H7 (cell line): ENCODE results near the gene ARHGAP12. TPM values are rescaled to one million over a fixed set of nuclear protein-coding genes. Genes with fewer than 3 reads are reported as not detected.
"Not testable (repeated sequence)": the region's sequence is repeated elsewhere in the genome, so short reads cannot be mapped to it uniquely, and the experiment has no call there.

Experiments
- DNase-seq: peaks from one replicate; pipeline ENCODE4 v3.0.0; 2012
- H3K27me3 ChIP-seq: 2 replicates; pipeline ENCODE4 v1.6.0; 2011; ENCODE audit warnings: mild to moderate bottlenecking, low read length; ENCODE audit not compliant: control insufficient read depth, insufficient read depth
- H3K36me3 ChIP-seq: replicated peaks from 2 replicates; pipeline ENCODE4 v1.5.1; 2011; ENCODE audit warnings: low read length; ENCODE audit not compliant: control insufficient read depth, insufficient read depth
- H3K4me3 ChIP-seq: 2 replicates; pipeline ENCODE4 v1.5.1; 2011; ENCODE audit warnings: low read depth, mild to moderate bottlenecking, control low read depth, low read length, moderate library complexity; ENCODE audit not compliant: insufficient read depth
- total RNA-seq: library from RNA; depleted of rRNA; stranded (reverse); fragments of >200 nt; shearing (Covaris generic); gene quantifications from 2 replicates; pipeline ENCODE4 v1.2.3, GENCODE V29; 2014

ARHGAP12 gene
- total RNA-seq, 1 experiment from 2014 or later, result 28.5 TPM

DNA sequence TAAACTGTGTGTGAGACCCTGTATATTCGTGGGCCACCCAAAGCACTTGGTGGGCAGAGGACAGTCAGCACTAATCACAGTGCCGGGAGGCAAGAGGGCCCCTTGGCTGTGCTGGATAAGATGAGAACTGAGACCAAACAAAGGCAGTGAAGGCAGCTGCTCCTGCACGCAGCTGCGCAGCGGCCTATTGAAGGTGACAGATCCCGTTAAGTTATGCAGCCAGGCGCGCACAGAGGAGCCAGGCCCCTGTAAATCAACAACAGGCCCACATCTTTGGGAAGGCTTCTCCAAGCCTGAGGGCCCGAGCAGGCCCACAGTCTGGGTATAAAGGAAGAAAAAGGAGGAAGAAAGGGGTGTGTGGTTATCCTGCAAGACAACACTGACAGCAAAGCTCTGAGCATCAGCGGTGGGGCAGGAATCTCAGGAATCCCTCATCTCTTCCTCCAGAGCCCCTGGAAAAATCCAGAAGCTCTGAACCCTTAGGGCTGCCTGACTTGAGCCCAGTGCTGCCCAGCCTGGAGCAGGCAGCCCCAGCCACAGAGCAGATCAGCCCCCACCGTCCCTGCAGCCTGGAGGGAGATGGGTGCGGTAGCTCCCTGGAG is 154.2 kb downstream of the ARHGAP12 start:
- DNase-seq, result peak; percentile 36
- H3K27me3 ChIP-seq, result no peaks in the 10 kb centered on the region
- no peaks in the 10 kb centered on the region for H3K36me3 ChIP-seq
- no peak overlapping the region for H3K4me3 ChIP-seq

DNA sequence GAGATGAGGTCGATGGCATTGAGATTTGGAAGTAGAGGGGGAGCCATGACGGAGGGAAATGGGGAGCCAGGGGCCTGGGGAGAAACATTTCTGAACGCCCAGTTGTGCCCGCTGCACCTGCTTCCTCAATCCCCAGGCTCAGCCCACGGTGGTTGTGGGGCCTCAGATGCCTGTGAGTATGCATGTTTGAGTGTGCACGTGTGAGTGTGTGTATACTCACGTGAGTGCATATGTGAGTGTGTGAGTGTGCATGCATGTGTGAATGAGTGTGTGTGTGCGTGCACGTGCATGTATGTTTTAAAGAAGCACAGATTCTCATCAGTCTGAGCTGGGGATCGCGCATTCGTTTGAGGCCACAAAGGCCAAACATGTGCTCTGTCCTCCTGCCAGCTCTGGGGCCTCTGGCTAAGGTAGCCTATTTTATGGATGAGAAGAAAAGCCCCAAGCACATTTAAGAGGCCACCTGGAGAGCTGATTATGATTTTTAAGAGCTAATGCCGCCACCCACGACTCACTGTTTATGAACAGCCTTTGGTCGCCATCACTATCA is 154.8 kb downstream of the ARHGAP12 start:
- no peak for DNase-seq
- Histone ChIP-seq H3K27me3 (no peaks in the 10 kb centered on the region), H3K4me3 (no peak overlapping the region), H3K36me3 (no peaks in the 10 kb centered on the region)

DNA sequence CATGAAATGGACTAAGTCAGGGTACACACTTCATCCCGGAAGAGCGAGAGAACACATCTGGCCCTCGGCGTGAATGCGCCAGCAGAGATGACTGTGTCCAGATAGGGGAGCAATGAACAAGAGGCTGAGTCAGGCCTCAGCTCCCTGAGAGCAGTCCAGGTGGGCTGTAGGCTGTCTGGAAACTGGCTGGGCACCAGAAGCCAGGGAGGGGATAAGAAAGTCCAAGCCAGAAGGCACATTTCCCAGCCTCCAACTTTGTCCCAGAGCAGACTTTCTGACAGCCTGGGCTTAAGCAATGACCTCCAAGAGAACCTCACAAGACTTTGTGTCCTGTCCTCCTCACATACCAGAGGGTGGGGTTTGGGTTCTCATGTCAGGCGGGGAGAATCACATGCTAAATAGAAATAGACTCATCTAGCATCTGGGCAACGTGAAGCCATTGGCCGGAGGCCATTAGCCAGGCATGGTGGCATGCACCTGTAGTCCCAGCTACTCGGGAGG is 157.2 kb downstream of the ARHGAP12 start:
- H3K4me3 ChIP-seq, result no peak overlapping the region
- no peaks in the 10 kb centered on the region for H3K36me3 ChIP-seq
- DNase-seq, result no peak
- H3K27me3 ChIP-seq, result no peaks in the 10 kb centered on the region

DNA sequence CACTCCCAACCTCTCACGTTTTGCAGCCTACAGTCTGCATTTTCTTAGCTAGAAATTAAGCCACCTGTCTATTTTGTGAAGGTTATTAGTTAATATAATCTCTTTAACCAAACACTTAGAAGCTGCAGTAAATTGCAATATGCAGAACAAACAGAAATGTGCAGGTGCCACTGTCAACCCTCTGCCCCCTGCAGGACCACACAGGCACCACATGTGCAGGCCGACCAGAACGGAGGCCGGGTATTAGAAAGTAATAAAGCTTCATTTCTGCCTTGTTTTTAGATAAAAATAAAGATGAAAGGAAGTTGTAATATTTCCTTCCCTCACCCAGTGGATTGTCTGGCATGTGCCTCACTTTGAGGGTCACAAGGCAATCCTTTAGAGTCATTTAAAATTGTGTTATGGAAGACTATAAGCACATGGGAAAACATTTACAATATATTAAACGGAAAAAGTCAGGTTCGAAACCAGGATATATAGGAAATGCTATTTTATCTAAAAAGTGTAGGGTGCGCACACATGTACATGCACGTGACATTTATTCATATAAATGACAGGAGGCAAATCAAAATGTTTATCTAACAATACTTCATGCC is 158.2 kb downstream of the ARHGAP12 start:
- peak; percentile 76 for DNase-seq
- no peaks in the 10 kb centered on the region for H3K27me3 ChIP-seq
- H3K36me3 ChIP-seq, result no peaks in the 10 kb centered on the region
- no peak overlapping the region for H3K4me3 ChIP-seq

DNA sequence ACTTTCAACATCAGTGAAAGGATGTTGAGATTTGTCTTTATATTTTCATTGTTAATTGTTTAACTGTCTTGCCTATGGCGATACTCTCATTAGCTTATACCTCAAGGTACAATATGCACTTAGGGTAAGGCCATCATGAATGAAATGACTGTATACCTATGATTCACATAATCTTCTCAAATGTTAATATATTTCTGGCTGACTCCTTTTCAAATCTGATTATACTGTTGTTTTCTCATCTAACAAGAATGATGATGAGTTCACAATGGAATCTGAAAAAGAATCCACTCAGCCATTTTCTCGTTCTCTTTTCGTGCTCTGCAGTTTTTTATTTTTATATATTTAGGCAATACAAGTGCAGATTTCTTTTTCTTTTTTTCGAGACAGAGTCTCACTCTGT is 159.1 kb downstream of the ARHGAP12 start:
- DNase-seq, result no peak
- H3K36me3 ChIP-seq, result no peaks in the 10 kb centered on the region
- no peaks in the 10 kb centered on the region for H3K27me3 ChIP-seq
- no peak overlapping the region for H3K4me3 ChIP-seq

DNA sequence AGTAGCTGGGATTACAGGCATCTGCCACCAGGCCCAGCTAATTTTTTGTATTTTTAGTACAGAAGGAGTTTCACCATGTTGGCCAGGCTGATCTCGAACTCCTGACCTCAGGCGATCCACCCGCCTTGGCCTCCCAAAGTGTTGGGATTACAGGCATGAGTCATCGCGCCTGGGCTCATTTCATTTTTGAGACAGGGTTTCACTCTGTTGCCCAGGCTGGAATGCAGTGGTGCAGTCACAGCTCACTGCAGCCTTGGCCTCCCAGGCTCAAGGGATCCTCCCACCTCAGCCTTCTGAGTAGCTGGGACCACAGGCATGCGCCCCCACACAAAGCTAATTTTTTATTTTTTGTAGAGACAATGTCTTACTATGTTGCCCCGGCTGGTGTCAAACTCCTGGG is 159.7 kb downstream of the ARHGAP12 start:
- not testable (repeated sequence) for H3K27me3 ChIP-seq, DNase-seq

DNA sequence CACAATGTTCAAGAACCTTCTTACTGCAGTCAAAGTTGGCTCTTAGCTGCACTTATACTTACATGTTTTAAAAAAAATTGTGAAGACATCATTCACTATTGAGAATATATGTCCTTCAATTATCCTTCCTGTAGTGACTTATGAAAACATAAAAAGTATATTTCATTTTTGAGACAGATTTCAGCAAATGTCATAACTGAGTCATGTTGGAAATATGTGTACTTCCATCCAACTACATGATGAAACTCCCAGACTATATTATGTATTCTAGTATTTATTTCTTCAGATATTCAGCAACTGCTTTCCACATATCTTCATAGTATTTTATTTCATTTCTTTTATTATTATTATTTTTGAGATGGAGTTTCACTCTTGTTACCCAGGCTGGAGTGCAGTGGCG is 160.2 kb downstream of the ARHGAP12 start:
- Histone ChIP-seq H3K4me3 (no peak overlapping the region), H3K36me3 (no peaks in the 10 kb centered on the region), H3K27me3 (no peaks in the 10 kb centered on the region)
- no peak for DNase-seq

More for the DNA sequence above, 159.7 kb downstream of the ARHGAP12 start:
- not testable (repeated sequence) for H3K36me3 ChIP-seq, H3K4me3 ChIP-seq

DNA sequence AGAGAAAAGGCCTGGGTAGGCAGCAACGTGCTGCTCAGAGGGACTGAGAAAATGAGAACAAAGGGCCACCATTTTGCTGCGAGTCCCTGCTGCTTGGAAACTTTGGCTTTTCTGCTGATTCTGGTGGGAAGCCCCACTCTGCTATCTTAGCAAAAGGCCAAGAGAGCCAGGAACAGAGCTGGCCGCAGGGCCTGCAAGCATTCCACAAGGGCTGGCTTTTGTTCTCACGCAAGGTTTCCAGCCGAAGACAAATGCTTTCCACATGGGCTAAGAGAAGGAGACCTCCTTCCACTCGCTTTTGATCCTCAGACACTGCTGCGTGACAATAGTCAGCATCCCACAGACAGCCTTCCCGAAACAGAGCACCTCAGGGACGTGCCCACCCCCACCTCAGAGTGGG is 163.1 kb downstream of the ARHGAP12 start:
- no peak overlapping the region for H3K4me3 ChIP-seq
- no peak for DNase-seq
- no peaks in the 10 kb centered on the region for H3K27me3 ChIP-seq
- no peaks in the 10 kb centered on the region for H3K36me3 ChIP-seq

DNA sequence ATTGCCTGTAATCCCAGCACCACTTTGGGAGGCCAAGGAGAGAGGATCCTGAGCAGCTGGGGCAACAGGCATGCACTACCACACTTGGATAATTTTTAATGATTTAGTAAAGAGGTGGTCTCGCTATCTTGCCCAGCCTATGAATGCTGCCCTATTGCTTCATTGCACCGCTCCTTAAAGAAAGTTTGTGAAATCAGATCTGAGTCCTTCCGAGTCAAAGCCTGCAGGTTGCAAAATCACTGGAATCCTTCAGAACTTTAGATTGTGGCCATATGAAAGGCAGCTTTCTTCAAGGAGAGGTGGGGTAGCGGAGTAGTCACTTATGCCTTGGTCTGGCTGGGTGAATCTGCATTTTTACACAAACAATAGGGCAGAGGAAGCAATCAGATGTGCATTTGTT is 166.3 kb downstream of the ARHGAP12 start:
- DNase-seq, result no peak
- no peaks in the 10 kb centered on the region for H3K27me3 ChIP-seq
- no peak overlapping the region for H3K4me3 ChIP-seq
- no peaks in the 10 kb centered on the region for H3K36me3 ChIP-seq

DNA sequence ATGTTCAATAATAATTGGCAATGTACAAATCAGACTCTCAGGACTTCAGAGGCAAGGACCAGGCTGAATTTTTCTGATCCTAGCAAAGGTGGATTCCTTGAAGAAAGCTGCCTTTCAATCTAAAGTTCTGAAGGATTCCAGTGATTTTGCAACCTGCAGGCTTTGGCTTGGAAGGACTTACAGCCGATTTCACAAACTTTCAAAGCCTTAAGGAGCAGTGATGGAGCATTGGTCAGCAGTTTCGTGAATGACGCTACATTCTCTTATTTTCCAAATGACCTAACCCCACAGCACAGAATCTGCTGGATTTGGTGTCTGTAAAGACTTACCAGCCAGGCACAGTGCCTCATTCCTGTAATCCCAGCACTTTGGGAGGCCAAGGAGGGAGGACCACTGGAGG is 167.5 kb downstream of the ARHGAP12 start:
- no peaks in the 10 kb centered on the region for H3K36me3 ChIP-seq
- H3K4me3 ChIP-seq, result no peak overlapping the region
- no peak for DNase-seq
- H3K27me3 ChIP-seq, result no peaks in the 10 kb centered on the region

DNA sequence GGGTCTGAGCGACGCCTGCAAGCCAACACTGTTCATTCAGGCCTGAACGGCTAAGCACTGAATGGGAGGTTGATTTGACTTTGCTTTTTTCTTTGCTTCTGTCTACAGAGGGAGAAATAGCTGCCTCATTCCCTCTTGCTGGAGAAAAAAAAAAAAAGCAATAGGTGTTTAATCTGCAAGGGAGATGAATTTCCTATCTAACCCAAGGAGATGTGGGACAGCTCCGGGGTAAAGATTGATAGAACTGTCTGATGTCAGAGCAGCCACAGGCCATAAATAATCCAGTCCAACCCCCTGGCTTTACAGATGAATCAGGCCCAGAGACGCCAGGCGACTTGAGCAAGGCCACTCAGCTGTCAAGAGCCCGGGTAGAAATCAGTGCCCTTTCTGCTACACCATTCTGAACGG is 168.0 kb downstream of the ARHGAP12 start:
- peak overlapping the region; percentile 30 for H3K4me3 ChIP-seq
- no peaks in the 10 kb centered on the region for H3K27me3 ChIP-seq
- H3K36me3 ChIP-seq, result no peaks in the 10 kb centered on the region
- DNase-seq, result no peak

DNA sequence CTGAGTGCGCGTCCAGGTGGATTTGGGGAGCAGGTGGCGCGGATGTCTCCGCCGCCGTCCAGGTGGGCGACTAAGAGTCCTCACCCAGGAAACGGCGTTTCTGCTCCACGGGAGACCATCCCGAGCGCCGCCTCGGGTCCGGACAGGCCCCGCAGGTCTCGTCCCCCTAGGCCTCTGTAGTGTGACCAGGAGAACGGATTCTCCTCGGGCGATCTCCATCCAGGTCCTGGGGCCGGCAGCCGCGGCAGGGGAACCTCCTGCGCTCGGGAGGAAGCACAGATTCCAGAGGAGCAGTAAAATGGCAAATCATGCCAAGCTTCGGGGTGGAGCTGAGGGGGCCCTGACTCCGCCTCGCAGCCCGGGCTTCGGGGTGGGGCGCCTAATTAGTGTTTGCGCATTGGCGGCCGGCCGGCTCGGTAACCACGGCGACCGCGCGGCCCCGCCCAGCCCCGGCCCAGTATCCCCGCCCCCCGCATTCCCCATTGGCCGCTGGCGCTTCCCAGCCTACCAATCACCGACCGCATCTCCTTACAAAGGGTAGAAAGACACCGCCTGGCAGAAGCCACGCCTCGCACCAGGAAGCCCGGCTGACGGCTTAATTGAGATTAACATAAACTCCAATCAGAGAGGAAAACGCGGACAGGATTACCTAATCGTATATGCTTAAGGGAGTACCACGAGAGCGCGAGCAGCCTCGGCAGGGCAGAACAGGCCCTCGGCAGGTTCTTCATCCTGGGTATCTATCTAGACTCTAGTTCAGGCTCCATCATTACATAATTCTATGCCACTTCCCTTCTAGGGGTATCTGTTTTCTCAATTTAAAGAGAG is 168.6 kb downstream of the ARHGAP12 start:
- Histone ChIP-seq H3K36me3 (no peaks in the 10 kb centered on the region), H3K4me3 (peak overlapping the region; percentile 85), H3K27me3 (no peaks in the 10 kb centered on the region)
- DNase-seq, result peak; percentile 99

DNA sequence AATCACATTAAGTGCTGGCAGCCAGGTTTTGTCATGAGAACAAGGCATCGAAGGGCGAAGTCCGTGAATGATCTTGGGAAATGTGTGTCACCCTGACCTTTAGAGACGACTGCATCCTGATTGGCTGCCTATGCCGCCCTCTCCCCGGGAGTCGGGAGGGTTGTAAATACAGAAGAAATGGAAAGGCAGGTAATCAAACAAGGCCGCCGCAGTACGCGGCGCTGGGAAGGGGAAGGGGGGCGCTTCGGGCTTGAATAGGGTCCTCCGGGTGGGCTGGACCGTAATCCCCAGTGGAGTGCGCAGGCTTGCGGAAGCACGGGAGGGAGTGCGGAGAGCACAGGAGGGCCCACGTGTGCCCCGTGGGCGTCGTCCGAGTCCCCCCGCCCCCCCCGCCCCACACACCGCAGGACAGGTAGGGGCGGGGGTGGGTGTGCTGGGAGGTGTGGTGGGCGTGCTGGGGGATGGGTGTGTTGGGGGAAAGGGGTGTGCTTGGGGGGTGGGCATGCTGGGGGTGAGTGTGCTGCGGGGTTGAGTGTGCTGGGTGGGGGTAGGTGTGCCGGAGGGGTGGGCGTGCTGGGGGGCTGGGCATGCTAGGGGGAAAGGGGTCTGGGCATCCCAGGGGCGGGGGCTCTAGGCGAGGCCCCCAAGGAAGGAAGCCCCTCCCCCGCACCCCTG is 169.4 kb downstream of the ARHGAP12 start:
- DNase-seq, result peak; percentile 81
- no peaks in the 10 kb centered on the region for H3K27me3 ChIP-seq
- H3K4me3 ChIP-seq, result peak overlapping the region; percentile 85
- no peaks in the 10 kb centered on the region for H3K36me3 ChIP-seq

DNA sequence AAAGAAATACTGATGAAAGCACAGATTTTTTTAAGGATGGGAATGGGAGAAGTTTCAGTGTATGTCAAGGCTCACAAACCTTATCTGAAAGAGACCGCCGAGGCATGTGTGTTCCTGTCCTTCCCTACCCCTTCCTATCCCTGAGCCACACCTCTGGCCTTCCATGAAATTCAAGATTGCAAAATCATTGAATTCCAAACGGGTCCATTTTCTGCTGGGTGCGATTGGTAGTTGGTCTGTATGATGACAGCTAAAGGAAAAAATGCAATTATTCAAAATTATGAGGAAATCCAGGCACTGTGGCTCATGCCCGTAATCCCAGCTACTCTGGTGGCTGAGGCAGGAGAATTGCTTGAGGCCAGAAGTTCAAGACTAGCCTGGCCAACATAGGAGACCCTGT is 170.1 kb downstream of the ARHGAP12 start:
- Histone ChIP-seq H3K36me3 (no peaks in the 10 kb centered on the region), H3K4me3 (no peak overlapping the region), H3K27me3 (no peaks in the 10 kb centered on the region)
- no peak for DNase-seq
